GM19025 (cell line): ENCODE measurements around the gene GEN1.
"Not testable (repeated sequence)": the region's sequence is repeated elsewhere in the genome, so short reads cannot be mapped to it uniquely, and the experiment has no call there.

ENCODE experiments used
- ATAC-seq: cut with Tn5 transposase; IDR thresholded peaks from one replicate; pipeline ENCODE4 v1.9.1; 2021; ENCODE audit warnings: mild to moderate bottlenecking, low read depth, moderate library complexity; ENCODE audit not compliant: unreplicated experiment

The GEN1 gene

DNA sequence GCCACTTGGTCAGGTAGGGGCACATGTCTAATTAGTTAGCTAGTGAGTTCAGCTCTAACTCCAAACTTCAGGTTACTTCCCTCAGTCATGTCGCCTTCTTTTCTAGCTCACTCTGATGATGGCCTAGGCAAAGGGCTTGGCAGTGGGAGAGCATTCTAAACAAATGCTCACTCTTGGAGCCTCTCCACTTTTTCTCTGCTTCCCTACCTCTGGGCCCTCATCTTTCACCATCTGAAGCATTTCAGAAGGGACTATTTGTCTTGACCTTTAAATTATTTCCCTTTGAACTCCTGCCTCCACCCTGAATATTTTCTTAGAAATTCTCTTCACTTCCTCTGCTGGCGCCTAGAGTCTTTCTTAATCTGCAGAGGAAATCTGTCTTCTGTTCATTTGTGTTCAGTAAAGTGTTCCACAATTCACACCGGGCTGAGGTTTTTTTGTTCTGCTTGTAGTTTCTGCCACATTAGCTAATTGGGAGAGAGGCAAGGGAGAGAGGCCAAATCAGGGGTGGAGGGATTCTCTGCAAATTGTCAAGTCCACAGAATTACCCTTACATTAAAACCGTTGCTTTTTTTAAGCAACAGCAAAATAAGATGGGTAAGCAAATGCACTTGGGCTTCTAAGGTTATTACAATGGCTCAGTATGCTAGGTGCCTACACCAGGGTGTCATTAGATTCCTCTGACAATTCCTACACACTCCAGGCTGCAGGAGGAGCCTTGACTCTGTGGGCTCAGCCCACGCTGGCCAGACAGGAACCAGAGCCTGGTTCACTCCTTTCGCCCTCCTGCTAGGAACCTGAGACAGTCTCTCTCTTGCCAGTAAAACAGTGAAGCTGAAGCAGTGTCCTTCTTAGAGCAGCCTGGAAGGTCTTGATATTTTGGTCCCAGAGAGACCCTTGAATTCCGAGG is 67.9 kb downstream of the GEN1 start:
- no peak for ATAC-seq

DNA sequence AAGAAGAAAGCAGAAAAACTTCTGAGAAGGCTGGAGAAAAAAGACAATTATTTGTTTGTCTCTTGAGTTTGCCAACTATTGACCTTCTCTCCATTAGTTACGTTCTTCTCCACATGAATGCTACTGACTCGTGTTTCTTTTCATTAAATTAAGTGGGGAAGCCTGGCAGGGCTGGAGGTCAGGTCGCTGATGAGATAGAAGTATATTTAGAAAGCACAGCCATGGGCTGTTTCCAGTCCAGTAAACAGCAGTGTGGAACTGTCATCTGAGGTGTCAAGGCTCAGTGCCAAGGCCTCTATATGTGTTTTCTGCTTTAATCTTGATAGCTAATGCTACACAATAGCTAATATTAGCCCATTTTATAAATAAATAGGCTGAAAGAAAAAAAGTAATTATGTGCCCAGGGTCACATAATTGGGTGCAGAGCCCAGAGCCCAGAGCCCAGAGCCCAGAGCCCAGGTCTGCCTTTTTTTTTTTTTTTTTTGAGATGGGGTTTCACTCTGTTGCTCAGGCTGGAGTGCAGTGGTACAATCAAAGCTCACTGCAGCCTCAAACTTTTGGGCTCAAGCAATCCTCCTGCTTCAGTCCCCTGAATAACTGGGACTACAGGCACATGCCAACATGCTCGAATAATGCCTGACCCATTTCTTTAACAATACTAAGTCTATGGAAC is 68.6 kb downstream of the GEN1 start:
- ATAC-seq: no peak

DNA sequence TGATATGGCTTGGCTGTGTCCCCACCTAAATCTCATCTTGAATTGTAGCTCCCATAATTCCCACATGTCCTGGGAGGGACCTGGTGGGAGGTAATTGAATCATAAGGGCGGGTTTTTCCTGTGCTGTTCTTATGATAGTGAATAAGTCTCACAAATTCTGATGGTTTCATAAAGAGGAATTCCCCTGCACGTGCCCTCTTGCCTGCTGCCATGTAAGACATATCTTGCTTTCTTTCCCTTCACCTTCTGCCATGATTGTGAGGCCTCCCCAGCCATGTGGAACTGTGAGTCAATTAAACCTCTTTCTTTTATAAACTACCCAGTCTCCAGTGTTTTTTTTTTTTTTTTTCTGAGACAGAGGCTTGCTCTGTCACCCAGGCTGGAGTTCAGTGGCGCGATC is 69.7 kb downstream of the GEN1 start:
- not testable (repeated sequence) for ATAC-seq

GRCh38 chr2:17827316-17827715 is 73.4 kb downstream of the GEN1 start:
- ATAC-seq: no peak

DNA sequence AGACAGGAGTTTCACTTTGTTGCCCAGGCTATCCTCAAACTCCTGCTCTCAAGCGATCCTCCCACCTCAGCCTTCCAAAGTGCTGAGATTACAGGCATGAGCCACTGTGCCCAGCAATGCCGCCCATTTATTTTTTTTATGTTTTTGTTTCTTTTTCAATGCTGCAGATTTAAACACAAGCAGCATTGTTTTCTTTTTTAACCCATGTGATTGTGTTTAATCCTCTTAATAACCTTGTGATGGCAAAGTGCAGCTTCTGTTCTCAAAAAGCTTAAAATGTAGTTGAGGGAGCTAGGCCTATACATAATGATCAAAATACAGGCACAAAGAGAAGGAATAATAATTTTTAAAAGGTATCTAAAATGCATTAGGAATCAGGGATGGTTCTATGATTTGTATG is 73.8 kb downstream of the GEN1 start:
- ATAC-seq: no peak

- ATAC-seq: peak; percentile 76
Measured at GRCh38 chr2:17830053-17831034, 76.4 kb downstream of the GEN1 start.

DNA sequence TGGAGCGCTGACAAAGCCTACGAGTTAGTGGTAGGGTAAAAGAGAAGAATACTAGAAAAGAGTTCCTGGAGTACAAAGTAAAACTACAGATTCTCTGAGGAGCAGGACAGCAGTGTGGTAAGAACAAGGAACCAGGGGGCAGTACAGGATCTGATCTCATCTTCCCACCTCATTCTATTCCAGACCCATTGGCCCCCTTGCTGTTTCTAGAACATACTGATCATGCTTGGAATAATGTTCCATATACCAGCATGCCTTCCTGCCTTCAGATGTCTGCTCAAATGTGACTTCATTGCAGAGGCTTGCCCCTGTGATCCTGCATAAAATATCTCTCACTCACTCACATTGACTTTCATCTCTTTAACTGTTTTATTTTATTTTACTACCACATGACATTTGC is 81.6 kb downstream of the GEN1 start:
- ATAC-seq: no peak
